Left lobe of liver (tissue), 2 donors: Measurements from ENCODE around the gene BNC1. TPM values are rescaled to one million over a fixed set of nuclear protein-coding genes. Genes with fewer than 3 reads are reported as not detected.
A peak's percentile ranks its signal among the peaks of the same experiment; 100 is the strongest.
"Not testable (repeated sequence)": the region's sequence is repeated elsewhere in the genome, so short reads cannot be mapped to it uniquely, and the experiment has no call there.

ENCODE experiments used
- ATAC-seq: fragments of 200-7000 bp; cut with Tn5 transposase; one replicate; pipeline ENCODE4 v1.9.1; 2020; ENCODE audit warnings: mild to moderate bottlenecking, moderate library complexity
- DNase-seq: peaks from one replicate; pipeline ENCODE4 v3.0.0-alpha.2; 2020; ENCODE audit warnings: low spot score
- total RNA-seq: library from RNA; stranded (reverse); gene quantifications from one replicate; pipeline ENCODE4 v1.2.1, GENCODE V29; 2021
- donor health status: DM: no; HTN: no; CAD: no; lungs with moderate emphysema.
- donor health status: DM: no; HTN: yes; CAD: no.

The BNC1 gene
- total RNA-seq, 1 donor from 2014 or later: 0.13 TPM

- ATAC-seq: no peak
- DNase-seq: no peak
Measured at GRCh38 chr15:83295417-83295816, 11.0 kb upstream of the BNC1 start.

GRCh38 chr15:83293201-83293600 is 8.7 kb upstream of the BNC1 start:
- ATAC-seq: no peak
- no peak for DNase-seq

GRCh38 chr15:83292317-83292716 is 7.9 kb upstream of the BNC1 start:
- no peak for DNase-seq
- ATAC-seq: no peak

GRCh38 chr15:83290236-83290635 is 5.8 kb upstream of the BNC1 start:
- ATAC-seq: no peak
- no peak for DNase-seq

- ATAC-seq (no peak), DNase-seq (no peak)
Measured at GRCh38 chr15:83289160-83289559, 4.7 kb upstream of the BNC1 start.

- ATAC-seq: no peak
- DNase-seq: no peak
Measured at GRCh38 chr15:83288381-83288801, 3.9 kb upstream of the BNC1 start.

- ATAC-seq (no peak), DNase-seq (no peak)
Measured at GRCh38 chr15:83287541-83288027, 3.1 kb upstream of the BNC1 start.

- ATAC-seq (no peak), DNase-seq (no peak)
Measured at GRCh38 chr15:83285979-83286553, 1.6 kb upstream of the BNC1 start.

GRCh38 chr15:83285284-83285978 is 967 bp upstream of the BNC1 start:
- DNase-seq (no peak), ATAC-seq (no peak)

- no peak for DNase-seq
- ATAC-seq: no peak
Measured at GRCh38 chr15:83283813-83284558, 478 bp downstream of the BNC1 start.

- DNase-seq: no peak
- peak; percentile 45 for ATAC-seq
Measured at GRCh38 chr15:83283138-83283812, 1.2 kb downstream of the BNC1 start.

- ATAC-seq (no peak), DNase-seq (no peak)
Measured at GRCh38 chr15:83282776-83283137, 1.7 kb downstream of the BNC1 start.

- no peak for ATAC-seq
- DNase-seq: no peak
Measured at GRCh38 chr15:83282141-83282540, 2.3 kb downstream of the BNC1 start.

- ATAC-seq (no peak), DNase-seq (no peak)
Measured at GRCh38 chr15:83278191-83278590, 6.3 kb downstream of the BNC1 start.

GRCh38 chr15:83276661-83277060 is 7.8 kb downstream of the BNC1 start:
- ATAC-seq (no peak), DNase-seq (no peak)

- ATAC-seq: no peak
Measured at GRCh38 chr15:83275412-83275811, 9.1 kb downstream of the BNC1 start.

GRCh38 chr15:83270176-83270575 is 14.3 kb downstream of the BNC1 start:
- ATAC-seq: no peak
- DNase-seq: no peak

More at GRCh38 chr15:83275412-83275811, 9.1 kb downstream of the BNC1 start:
- no peak for DNase-seq

GRCh38 chr15:83268147-83268546 is 16.3 kb downstream of the BNC1 start:
- DNase-seq: no peak
- no peak for ATAC-seq

- DNase-seq (no peak), ATAC-seq (no peak)
Measured at GRCh38 chr15:83262594-83263315, 21.7 kb downstream of the BNC1 start.

GRCh38 chr15:83262181-83262580 is 22.3 kb downstream of the BNC1 start:
- not testable (repeated sequence) for ATAC-seq, DNase-seq

GRCh38 chr15:83250781-83251180 is 33.7 kb downstream of the BNC1 start:
- ATAC-seq: no peak
- DNase-seq: no peak
